ENCODE data around the gene BTBD10.

BTBD10 gene

GRCh38 chr11:13367115-13367514, 95.9 kb downstream of the BTBD10 start:
- Histone ChIP-seq H3K27me3 (replicated peaks) (no peaks in the 10 kb centered on the region), H3K27ac (no peak overlapping the region), H3K4me3 (ENCODE audit: low read depth, low read length) (no peak overlapping the region), H3K36me3 (replicated peaks) (no peaks in the 10 kb centered on the region)
- in situ Hi-C loops (cut with HindIII; ENCODE audit: low pct_ligation_motif_present, low sequenced_read_pairs), result no loop called here
- TF ChIP-seq CTCF (IDR thresholded peaks at IDR 0.05; ENCODE audit: low read depth, low read length, missing control alignments), result peak; percentile 12
- no peak for DNase-seq

DNA sequence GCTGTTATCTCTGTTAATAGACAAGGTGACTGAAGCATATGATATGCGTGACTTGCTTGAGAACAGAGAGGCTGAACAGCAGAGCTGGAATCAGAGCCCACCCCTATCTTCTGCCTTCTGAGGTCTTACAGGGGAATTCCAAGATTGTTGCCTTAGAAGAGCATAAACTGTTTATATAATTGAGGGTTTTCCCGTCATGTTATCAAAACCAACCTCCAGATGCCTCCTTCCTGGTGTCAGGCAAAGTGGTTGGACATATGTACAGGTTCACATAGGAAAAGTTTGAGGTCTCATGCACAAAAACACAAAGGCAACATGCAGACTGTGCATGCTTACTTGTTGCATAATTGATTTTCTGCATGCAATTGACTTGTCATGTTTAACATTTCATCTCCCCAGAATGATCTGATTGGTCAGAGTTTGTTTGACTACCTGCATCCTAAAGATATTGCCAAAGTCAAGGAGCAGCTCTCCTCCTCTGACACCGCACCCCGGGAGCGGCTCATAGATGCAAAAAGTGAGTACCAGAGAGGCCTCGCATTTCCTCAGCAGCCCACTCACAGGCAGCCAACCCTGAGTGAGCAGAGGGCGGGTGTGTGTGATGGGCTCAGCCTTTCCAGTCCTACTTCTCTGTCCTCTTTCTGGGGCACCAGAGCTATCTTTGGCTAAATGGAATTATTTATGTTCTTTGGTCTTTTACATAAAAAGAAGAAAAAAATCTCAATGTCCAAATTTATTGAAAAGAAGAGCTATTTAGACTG, 96.6 kb downstream of the BTBD10 start:
- H3K27ac ChIP-seq, result no peak overlapping the region
- TF ChIP-seq CTCF (IDR thresholded peaks at IDR 0.05; ENCODE audit: low read depth, low read length, missing control alignments), result no peak
- in situ Hi-C loops (cut with HindIII; ENCODE audit: low pct_ligation_motif_present, low sequenced_read_pairs), result no loop called here
- DNase-seq, result no peak
- no peaks in the 10 kb centered on the region for H3K27me3 ChIP-seq (replicated peaks)
- no peaks in the 10 kb centered on the region for H3K36me3 ChIP-seq (replicated peaks)
- H3K4me3 ChIP-seq (ENCODE audit: low read depth, low read length), result no peak overlapping the region

DNA sequence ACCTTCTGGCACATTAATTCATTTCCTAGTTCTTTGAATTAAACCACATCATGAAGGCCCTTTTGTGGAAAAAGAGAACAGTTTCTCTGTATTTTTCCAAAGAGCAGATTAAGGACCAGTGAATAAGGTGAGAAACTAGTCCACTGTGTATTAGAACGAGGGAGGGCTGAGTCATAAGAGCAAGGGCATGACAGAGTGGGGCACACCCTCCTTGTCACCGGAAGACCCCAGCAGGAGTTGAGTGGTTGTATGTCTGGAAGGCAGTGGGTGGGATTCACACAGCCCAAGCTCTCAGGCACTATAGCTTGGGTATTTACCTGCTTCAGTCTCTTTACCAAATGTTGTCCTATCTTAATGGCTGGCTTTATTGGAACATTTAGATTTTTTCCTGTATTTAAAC, 98.6 kb downstream of the BTBD10 start:
- peak; percentile 29 for DNase-seq
- in situ Hi-C loops (cut with HindIII; ENCODE audit: low pct_ligation_motif_present, low sequenced_read_pairs), result no loop called here
- TF ChIP-seq CTCF (IDR thresholded peaks at IDR 0.05; ENCODE audit: low read depth, low read length, missing control alignments), result no peak

DNA sequence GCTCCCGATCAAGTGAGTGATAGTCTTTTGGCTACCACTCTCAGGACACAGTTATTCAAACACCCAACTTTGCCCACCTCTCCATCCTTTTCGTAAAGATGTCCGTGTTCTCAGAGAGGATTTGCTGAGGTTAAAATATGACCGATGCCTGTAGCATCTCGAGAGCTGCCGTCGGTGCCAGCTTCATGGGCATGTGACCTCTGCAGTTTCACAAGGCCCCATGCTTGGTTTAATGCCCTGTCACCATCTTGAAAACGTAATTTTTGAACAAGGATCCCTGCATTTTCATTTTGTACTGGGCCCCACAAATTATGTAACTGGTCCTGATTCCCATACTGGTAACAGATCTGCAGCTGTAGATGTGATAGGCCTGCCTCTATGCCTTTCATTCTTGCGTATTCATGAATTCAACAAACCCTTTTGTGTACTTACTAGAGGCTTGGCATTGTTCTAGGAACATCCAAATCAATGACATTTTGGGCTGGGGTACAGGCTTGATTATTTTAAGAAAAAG, 100.4 kb downstream of the BTBD10 start:
- in situ Hi-C loops (cut with HindIII; ENCODE audit: low pct_ligation_motif_present, low sequenced_read_pairs), result no loop called here
- TF ChIP-seq CTCF (IDR thresholded peaks at IDR 0.05; ENCODE audit: low read depth, low read length, missing control alignments), result no peak
- no peak overlapping the region for H3K27ac ChIP-seq
- peaks cover 4% of the 10 kb centered on the region for H3K36me3 ChIP-seq (replicated peaks)
- H3K27me3 ChIP-seq (replicated peaks), result no peaks in the 10 kb centered on the region
- DNase-seq, result no peak
- no peak overlapping the region for H3K4me3 ChIP-seq (ENCODE audit: low read depth, low read length)

More for the DNA sequence above, 98.6 kb downstream of the BTBD10 start:
- no peaks in the 10 kb centered on the region for H3K36me3 ChIP-seq (replicated peaks)
- no peaks in the 10 kb centered on the region for H3K27me3 ChIP-seq (replicated peaks)
- H3K27ac ChIP-seq, result no peak overlapping the region
- H3K4me3 ChIP-seq (ENCODE audit: low read depth, low read length), result no peak overlapping the region

DNA sequence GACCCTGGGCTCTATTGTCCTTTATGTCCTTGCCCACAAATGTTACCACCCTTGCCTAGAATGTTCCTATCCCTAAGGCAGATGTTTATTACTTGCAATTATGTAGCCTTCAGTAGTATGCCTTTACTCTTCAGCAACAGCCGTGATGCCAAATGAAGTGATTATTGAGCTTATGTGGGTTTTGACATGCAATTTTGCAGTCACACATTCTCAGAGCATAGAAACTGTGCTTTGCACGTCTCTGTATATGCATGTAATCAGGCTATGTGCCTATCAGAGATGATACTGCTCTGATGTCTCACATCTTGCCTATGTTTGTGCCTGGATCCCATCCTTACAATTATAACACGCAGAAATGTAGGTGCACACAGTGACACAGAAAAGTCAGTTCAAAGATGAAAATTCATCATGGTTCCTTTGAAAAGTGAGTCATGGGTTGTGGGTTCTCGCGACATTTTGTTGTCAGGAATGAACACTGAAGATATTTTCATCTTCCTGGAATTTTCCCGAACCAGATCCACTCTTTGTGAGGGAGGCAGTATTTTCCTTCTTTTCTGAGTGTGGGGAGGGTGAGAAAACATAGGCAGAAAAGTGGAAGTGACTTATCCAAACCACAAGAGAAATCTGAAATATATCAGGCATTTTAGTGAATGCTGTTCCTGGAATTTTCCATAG, 104.3 kb downstream of the BTBD10 start:
- H3K36me3 ChIP-seq (replicated peaks), result peaks cover 7% of the 10 kb centered on the region
- no peaks in the 10 kb centered on the region for H3K27me3 ChIP-seq (replicated peaks)
- DNase-seq, result peak; percentile 46
- H3K4me3 ChIP-seq (ENCODE audit: low read depth, low read length), result no peak overlapping the region
- TF ChIP-seq CTCF (IDR thresholded peaks at IDR 0.05; ENCODE audit: low read depth, low read length, missing control alignments), result no peak
- peak overlapping the region; percentile 4 for H3K27ac ChIP-seq
- in situ Hi-C loops (cut with HindIII; ENCODE audit: low pct_ligation_motif_present, low sequenced_read_pairs), result no loop called here

Data from brain microvascular endothelial cell (primary cell).